GM12878 (cell line): Measurements from ENCODE around the gene SRD5A2. TPM values are rescaled to one million over a fixed set of nuclear protein-coding genes. Genes with fewer than 3 reads are reported as not detected.

Source experiments
- ATAC-seq: fragments of 200-7000 bp; cut with Tn5 transposase; 3 replicates; pipeline ENCODE4 v1.9.1; 2020; ENCODE audit warnings: mild to moderate bottlenecking, moderate library complexity
- BruUV-seq: library from RNA; stranded (reverse); fragments of 400-500 nt; replicated peaks from 2 replicates; lab custom pipeline; 2021; lab: Mats Ljungman, UMichigan
- CTCF ChIA-PET: fragments of 300-600 bp; sonication (Branson Sonifier 250); formaldehyde crosslinking; extraction: SDS; loops from one replicate; lab custom pipeline; 2021; ENCODE audit warnings: inconsistent platforms; lab: Yijun Ruan, JAX
- POLR2A ChIA-PET: fragments of 350-600 bp; formaldehyde crosslinking; extraction: SDS; loops from one replicate; lab custom pipeline; 2021; ENCODE audit warnings: inconsistent platforms; lab: Charles Lee
- RAD21 ChIA-PET: fragments of 300-600 bp; sonication (Branson Sonifier 250); formaldehyde crosslinking; loops from one replicate; lab custom pipeline; 2023; ENCODE audit warnings: antibody characterized with exemption; ENCODE audit not compliant: unreplicated experiment; lab: Charles Lee
- SMC1A ChIA-PET: fragments of 300-600 bp; sonication (Branson Sonifier 250); formaldehyde crosslinking; loops from one replicate; lab custom pipeline; 2023; ENCODE audit not compliant: unreplicated experiment, uncharacterized antibody; lab: Charles Lee
- DNase-seq: peaks from one replicate; pipeline ENCODE4 v3.0.0-alpha.2; 2011; ENCODE audit warnings: low read depth, low spot score
- FAIRE-seq: peaks from 3 replicates; lab custom pipeline; 2011; peaks lifted over from hg19 to GRCh38; lab: Jason Lieb, UNC
- H2AFZ ChIP-seq: 2 replicates; pipeline ENCODE4 v1.6.0; 2011; ENCODE audit warnings: low read depth, low read length, control low read depth; ENCODE audit not compliant: control insufficient read depth
- H3K27ac ChIP-seq: 2 replicates; pipeline ENCODE4 v1.5.1; 2011; ENCODE audit warnings: control low read depth; ENCODE audit not compliant: control insufficient read depth, insufficient read depth
- H3K27me3 ChIP-seq, 2 experiments: replicated peaks in 1 of 2; 2 replicates each; pipeline versions ENCODE4 v1.6.0 to v1.6.1; 2011; ENCODE audit warnings: low read length in 1 of 2; ENCODE audit not compliant: control insufficient read depth in 2 of 2, insufficient read depth in 2 of 2
- H3K36me3 ChIP-seq, 2 experiments: 2 replicates each; pipeline ENCODE4 v1.5.1; 2011; ENCODE audit warnings: low read length in 1 of 2; ENCODE audit not compliant: control insufficient read depth in 2 of 2, insufficient read depth in 2 of 2
- H3K4me1 ChIP-seq: 2 replicates; pipeline ENCODE4 v1.6.1; 2011; ENCODE audit warnings: mild to moderate bottlenecking, low read length, moderate library complexity, mixed read lengths; ENCODE audit not compliant: control insufficient read depth, insufficient read depth
- H3K4me2 ChIP-seq: 2 replicates; pipeline ENCODE4 v1.6.0; 2011; ENCODE audit warnings: control low read depth; ENCODE audit not compliant: control insufficient read depth, insufficient read depth
- H3K4me3 ChIP-seq: fragments of 200-600 bp; sonication (generic); 2 replicates; pipeline ENCODE4 v1.5.1; 2016
- H3K79me2 ChIP-seq: 2 replicates; pipeline ENCODE4 v1.6.0; 2011; ENCODE audit warnings: low read length; ENCODE audit not compliant: control insufficient read depth, insufficient read depth
- H3K9ac ChIP-seq: 2 replicates; pipeline ENCODE4 v1.8.0; 2011; ENCODE audit warnings: low read length, control low read depth, mixed read lengths; ENCODE audit not compliant: control insufficient read depth, insufficient read depth
- H3K9me3 ChIP-seq: replicated peaks from 3 replicates; pipeline ENCODE4 v1.5.1; 2011; ENCODE audit warnings: mild to moderate bottlenecking, low read length; ENCODE audit not compliant: control insufficient read depth, insufficient read depth
- H4K20me1 ChIP-seq: 2 replicates; pipeline ENCODE4 v1.6.0; 2011; ENCODE audit not compliant: control insufficient read depth, insufficient read depth
- BCL11A ChIP-seq: IDR thresholded peaks from 2 replicates; pipeline ENCODE4 v1.6.1; 2011; ENCODE audit warnings: low read depth, low read length
- BHLHE40 ChIP-seq, 2 experiments: fragments of 450-650 bp in 1 of 2; IDR thresholded peaks; 2 replicates each; pipeline ENCODE4 v1.6.1; 2011 to 2017; ENCODE audit warnings: low read depth in 2 of 2, borderline replicate concordance in 1 of 2, improper control_type of control experiment in 1 of 2, low read length in 1 of 2, mild to moderate bottlenecking in 1 of 2
- CBFB ChIP-seq: IDR thresholded peaks from 2 replicates; pipeline ENCODE4 v1.6.1; 2016; ENCODE audit warnings: antibody characterized with exemption, low read depth
- CHD2 ChIP-seq: IDR thresholded peaks from 2 replicates; pipeline ENCODE4 v1.6.1; 2011; ENCODE audit warnings: low read depth, low read length, improper control_type of control experiment, borderline replicate concordance
- IRF3 ChIP-seq: fragments of 450-650 bp; IDR thresholded peaks from 2 replicates; pipeline ENCODE4 v1.6.1; 2014; ENCODE audit warnings: mild to moderate bottlenecking
- KAT2A ChIP-seq: conservative IDR thresholded peaks from 2 replicates; pipeline ENCODE4 v1.6.1; 2011; ENCODE audit warnings: low read depth, low read length; ENCODE audit not compliant: control insufficient read depth
- KLF5 ChIP-seq: fragments of 450-650 bp; IDR thresholded peaks from 2 replicates; pipeline ENCODE4 v1.6.1; 2014; ENCODE audit warnings: mild to moderate bottlenecking; ENCODE audit not compliant: partially characterized antibody
- LARP7 ChIP-seq: fragments of 450-650 bp; IDR thresholded peaks from 2 replicates; pipeline ENCODE4 v1.6.1; 2017; ENCODE audit warnings: mild to moderate bottlenecking
- MEF2A ChIP-seq: IDR thresholded peaks from 2 replicates; pipeline ENCODE4 v1.6.1; 2011; ENCODE audit warnings: low read depth, mild to moderate bottlenecking, low read length, moderate library complexity; ENCODE audit not compliant: insufficient read depth
- MXI1 ChIP-seq: fragments of 150-350 bp; IDR thresholded peaks from 2 replicates; pipeline ENCODE4 v1.6.1; 2011; ENCODE audit warnings: low read depth, mild to moderate bottlenecking, inconsistent platforms, low read length, improper control_type of control experiment
- NFIC ChIP-seq: IDR thresholded peaks from 2 replicates; pipeline ENCODE4 v1.6.1; 2012; ENCODE audit warnings: low read depth, mild to moderate bottlenecking, inconsistent platforms, low read length, moderate library complexity
- NR2C1 ChIP-seq: fragments of 450-650 bp; IDR thresholded peaks from 2 replicates; pipeline ENCODE4 v1.6.1; 2017; ENCODE audit warnings: antibody characterized with exemption, mild to moderate bottlenecking, moderate library complexity
- PKNOX1 ChIP-seq: fragments of 450-650 bp; IDR thresholded peaks from 2 replicates; pipeline ENCODE4 v1.6.1; 2016; ENCODE audit warnings: mild to moderate bottlenecking
- POU2F2 ChIP-seq: IDR thresholded peaks from 3 replicates; pipeline ENCODE4 v1.6.1; 2011; ENCODE audit warnings: low read depth, mild to moderate bottlenecking, low read length, borderline replicate concordance
- RELA ChIP-seq: fragments of 450-650 bp; IDR thresholded peaks from 2 replicates; pipeline ENCODE4 v1.8.0; 2014; ENCODE audit warnings: borderline replicate concordance; ENCODE audit not compliant: partially characterized antibody
- SMAD1 ChIP-seq: fragments of 450-650 bp; IDR thresholded peaks from 2 replicates; pipeline ENCODE4 v1.6.1; 2018; ENCODE audit warnings: mild to moderate bottlenecking, low read depth; ENCODE audit not compliant: partially characterized antibody
- SMC3 ChIP-seq: IDR thresholded peaks from 2 replicates; pipeline ENCODE4 v1.6.1; 2011; ENCODE audit warnings: low read length, improper control_type of control experiment, borderline replicate concordance
- TARDBP ChIP-seq: IDR thresholded peaks from 2 replicates; pipeline ENCODE4 v1.6.1; 2016; ENCODE audit warnings: borderline replicate concordance
- ZSCAN29 ChIP-seq: fragments of 450-650 bp; IDR thresholded peaks from 2 replicates; pipeline ENCODE4 v1.6.1; 2017; ENCODE audit warnings: mild to moderate bottlenecking, moderate library complexity
- WGBS: methylation state at CpG from one replicate; pipeline ENCODE4 v1.1.6; 2016; ENCODE audit warnings: low lambda C conversion rate; ENCODE audit not compliant: insufficient replicate concordance, insufficient coverage; ENCODE audit errors: missing lambda C conversion rate; 5-methylcytosine and 5-hydroxymethylcytosine counted together
- in situ Hi-C: fragments of 300-500 bp; cut with MboI; formaldehyde crosslinking; loops from 9 replicates; pipeline ENCODE4 v1.14.3; 2018; ENCODE audit warnings: mixed read lengths
- intact Hi-C: fragments of 100-400 bp; cut with micrococcal nuclease; formaldehyde crosslinking; loops from one replicate; pipeline ENCODE4 v1.14.2; 2022; ENCODE audit not compliant: unreplicated experiment
- polyA plus RNA-seq, 11 experiments: library from polyadenylated mRNA; depleted of rRNA in 4 of 11; unstranded in 6 of 11; stranded (reverse) in 5 of 11; fragments of >200 nt; fragmentation: Nextera tagmentation in 4 of 11; fragmentation: Illumina TruSeq in 1 of 11; extraction: Ambion mirVana in 4 of 11; extraction: Trizol in 1 of 11; gene quantifications; 1 replicate in 1 of 11; 2 replicates in 10 of 11; pipeline versions ENCODE4 v1.2.1 to v1.2.3, GENCODE V29; 2011 to 2016; ENCODE audit warnings: inconsistent platforms in 2 of 11, missing spikeins in 2 of 11, low read depth in 1 of 11
- total RNA-seq, 4 experiments: library from RNA; depleted of rRNA in 3 of 4; stranded (reverse); fragments of >200 nt in 3 of 4; fragmentation: Illumina TruSeq in 1 of 4; extraction: Trizol in 1 of 4; gene quantifications; 2 replicates each; pipeline versions ENCODE4 v1.2.1 to v1.2.3, GENCODE V29; 2013 to 2021

Gene SRD5A2
- total and polyA plus RNA-seq, 10 of the 15 experiments (the other 5 are each of a cell fraction or from before 2014, with no cell fraction given): 0.01 TPM; not detected in 7

- H3K79me2 ChIP-seq: no peaks in the 10 kb centered on the region
- FAIRE-seq (no peak), DNase-seq (no peak), ATAC-seq (no peak)
- in situ Hi-C loops (no loop called here), intact Hi-C loops (no loop called here)
- no peaks in the 10 kb centered on the region for H3K36me3 ChIP-seq
- RAD21 ChIA-PET: no interaction called here
- no peaks in the 10 kb centered on the region for H3K27me3 ChIP-seq
- no peaks in the 10 kb centered on the region for H4K20me1 ChIP-seq
- H3K4me3 ChIP-seq: no peak overlapping the region
- POLR2A ChIA-PET: interaction anchor here (0.7 kb wide), 1 partner anchor 82 kb away, joined by 3 read pairs; no protein-coding TSS in a partner anchor
- CTCF ChIA-PET: no interaction called here
- no peak overlapping the region for H3K4me2 ChIP-seq
- no peak overlapping the region for H3K27ac ChIP-seq
- H3K9me3 ChIP-seq: no peaks in the 10 kb centered on the region
- no TSS peak for BruUV-seq
- no peak overlapping the region for H2AFZ ChIP-seq
- TF ChIP-seq CBFB (no peak), MXI1 (no peak), NR2C1 (no peak), NFIC (no peak), CHD2 (no peak), BHLHE40 (IDR thresholded peaks at IDR 0.05; ENCODE audit: borderline replicate concordance in 1 of 2, low read depth in 2 of 2, low read length in 1 of 2) (no peak), MEF2A (no peak), SMAD1 (no peak), KLF5 (no peak), SMC3 (no peak), POU2F2 (no peak), PKNOX1 (no peak), TARDBP (no peak), RELA (no peak), KAT2A (no peak), BCL11A (no peak), ZSCAN29 (no peak), IRF3 (no peak), LARP7 (no peak)
- no peak overlapping the region for H3K9ac ChIP-seq
- WGBS: 27% methylated on average over 3 of the region's 3 CpGs
- SMC1A ChIA-PET: no interaction called here
- H3K4me1 ChIP-seq: no peaks in the 10 kb centered on the region
These were observed 25.8 kb upstream of the SRD5A2 start for GRCh38 chr2:31606509-31606908.
